ENCODE measurements around the gene PTCH1.

PTCH1 gene

GRCh38 chr9:95516734-95517558 is at the start of gene PTCH1:
Gene PTCH1, minus strand, starts transcription at chr9:95516971.
- DNase-seq = peak in 8 of 14 donors; percentile 12 to 70 (median 38)

GRCh38 chr9:95565982-95566381 is 49.2 kb upstream of the PTCH1 start:
- no peak for DNase-seq

DNA sequence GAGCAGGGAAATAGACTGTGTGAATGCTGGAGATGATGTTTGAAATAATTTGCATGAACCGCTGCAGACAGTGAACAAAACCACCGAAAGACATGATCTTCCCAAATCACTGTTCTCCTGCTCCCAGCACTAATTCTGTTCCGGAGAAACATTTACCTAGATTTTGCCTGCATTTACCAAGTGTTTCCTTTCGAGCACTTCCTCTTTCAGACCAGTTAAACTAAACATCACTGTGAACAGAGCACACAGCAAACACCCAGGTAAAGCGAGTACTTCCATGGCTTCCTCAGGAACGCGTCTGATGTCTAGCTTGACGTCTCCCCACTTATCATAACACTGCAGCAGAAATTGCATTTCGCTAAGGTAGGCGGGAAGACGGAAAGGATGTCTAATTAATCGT is 45.1 kb upstream of the PTCH1 start:
- DNase-seq = no peak

GRCh38 chr9:95557142-95557541 is 40.4 kb upstream of the PTCH1 start:
- DNase-seq = no peak

GRCh38 chr9:95556521-95556920 is 39.8 kb upstream of the PTCH1 start:
- no peak for DNase-seq

DNA sequence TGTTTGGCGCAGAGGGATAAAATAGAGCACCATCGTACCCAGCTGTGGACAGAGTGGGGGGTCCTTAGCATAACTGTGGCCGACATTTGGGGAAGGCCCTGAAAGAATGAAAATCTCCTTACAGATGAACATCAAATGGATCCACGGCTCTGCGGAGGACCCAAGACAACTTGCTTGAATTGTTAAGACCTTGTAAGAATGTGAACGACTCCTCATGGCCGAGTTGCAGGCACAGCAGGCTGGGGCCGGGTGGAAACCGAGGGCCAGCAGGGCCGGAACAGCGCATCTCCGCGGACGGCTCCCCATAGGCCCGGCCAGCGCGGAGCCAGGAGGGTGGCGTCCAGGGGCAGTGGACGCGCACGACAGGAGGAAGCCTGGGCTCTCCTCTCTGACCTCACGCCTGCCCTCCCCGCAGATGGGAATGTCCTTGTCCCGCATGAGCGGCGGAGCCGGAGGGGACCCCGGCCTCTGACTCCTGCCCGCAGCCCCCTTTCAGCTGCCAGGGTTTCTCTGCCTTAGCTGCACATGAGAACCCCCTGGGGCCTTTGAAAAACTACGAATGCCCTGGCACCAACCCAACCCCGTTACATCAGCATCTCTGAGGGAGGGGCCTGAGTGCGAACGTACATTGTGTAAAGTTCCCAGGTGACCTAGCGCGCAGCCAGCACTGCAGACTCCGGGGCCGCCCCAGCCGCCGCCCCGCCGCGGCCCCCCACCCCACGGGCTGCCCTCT is 36.2 kb upstream of the PTCH1 start:
- DNase-seq = no peak

DNA sequence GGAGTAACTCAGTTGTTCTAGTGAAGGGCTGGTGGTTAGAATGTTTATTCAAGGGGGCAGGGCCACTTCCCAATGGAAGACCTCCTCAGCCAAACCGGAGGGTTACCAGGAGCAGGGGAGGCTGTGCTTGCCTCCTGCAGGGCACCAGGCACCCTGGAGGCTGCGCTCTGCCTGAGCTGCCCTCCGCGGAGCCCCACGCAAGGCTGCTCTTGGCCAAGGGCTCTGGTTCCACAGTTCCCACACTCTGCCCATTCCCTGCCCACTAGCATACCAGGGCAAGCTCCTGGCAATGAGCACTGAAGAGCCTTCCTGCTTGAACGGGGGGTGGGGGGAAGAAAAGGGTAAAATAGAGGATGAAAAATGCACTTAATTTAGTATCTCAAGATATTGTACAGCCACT is 35.5 kb upstream of the PTCH1 start:
- peak in 2 of 14 donors; percentile 6 to 12 for DNase-seq

- no peak for DNase-seq
Observed at GRCh38 chr9:95551406-95551805, 34.6 kb upstream of the PTCH1 start.

- DNase-seq = peak in 1 of 14 donors; percentile 9
Observed at GRCh38 chr9:95545831-95546567, 29.2 kb upstream of the PTCH1 start.

DNA sequence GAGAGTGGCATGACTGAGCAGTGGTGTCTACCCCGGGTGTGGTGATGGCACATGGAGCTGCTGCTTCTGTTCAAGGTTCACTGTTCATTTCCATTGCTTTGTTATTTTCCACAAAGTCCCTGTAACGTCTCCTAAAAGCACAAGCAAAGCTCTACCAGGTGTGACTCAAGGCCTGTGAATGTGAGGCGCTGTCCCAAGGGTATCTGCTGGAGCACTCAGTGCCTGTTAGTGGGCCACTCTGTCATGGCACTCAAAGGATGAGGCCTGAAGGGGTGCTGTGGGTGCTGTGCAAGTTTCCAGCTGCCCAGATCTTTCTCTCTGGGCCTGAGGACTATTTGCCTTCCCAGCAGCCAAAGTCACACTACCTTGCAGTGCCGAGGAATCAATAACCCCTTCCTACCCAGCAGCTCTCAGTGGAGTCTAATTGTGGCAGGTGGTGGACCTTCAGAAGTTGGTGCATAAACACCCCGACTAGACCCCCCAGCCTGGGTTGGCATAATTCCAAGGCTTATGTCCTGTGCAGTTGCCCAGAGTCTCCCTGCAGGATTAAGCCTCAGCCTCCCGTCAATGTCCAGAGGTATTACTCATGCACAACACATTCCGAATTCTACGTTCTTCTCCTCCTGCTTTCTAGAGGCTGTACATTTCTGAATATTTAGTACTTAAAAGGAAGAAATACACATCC is 17.4 kb upstream of the PTCH1 start:
- no peak for DNase-seq

GRCh38 chr9:95529910-95530309 is 13.1 kb upstream of the PTCH1 start:
- DNase-seq = no peak

GRCh38 chr9:95528908-95529502 is 12.2 kb upstream of the PTCH1 start:
- DNase-seq = no peak

DNA sequence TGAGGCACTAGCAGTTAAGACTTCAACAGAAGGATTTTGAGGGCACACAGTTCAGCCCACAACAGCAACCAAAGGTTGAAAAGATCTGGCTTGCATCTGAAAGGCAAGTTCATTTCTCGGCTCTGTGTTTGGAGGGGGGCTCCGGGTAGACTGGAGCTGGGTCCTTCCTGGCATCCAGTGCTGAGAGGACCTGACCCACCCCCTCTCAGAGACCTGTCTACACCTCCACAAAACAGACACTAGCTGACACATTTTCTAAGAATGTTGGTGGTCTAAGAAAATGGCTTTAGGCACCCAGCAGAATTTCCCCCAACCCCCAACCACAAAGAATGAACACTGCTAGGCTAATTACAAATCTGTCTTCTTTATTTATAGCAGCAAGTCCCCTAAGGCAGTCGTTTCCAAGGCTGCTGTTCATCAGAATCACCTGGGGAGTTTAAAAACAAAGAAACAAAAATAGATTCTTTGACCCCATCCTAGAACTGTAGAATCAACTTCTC is 6.2 kb upstream of the PTCH1 start:
- no peak for DNase-seq

- DNase-seq = no peak
Observed at GRCh38 chr9:95521699-95522098, 4.9 kb upstream of the PTCH1 start.

GRCh38 chr9:95517559-95518425 is 1.0 kb upstream of the PTCH1 start:
- DNase-seq = peak in 1 of 14 donors; percentile 31

- DNase-seq = no peak
Observed at GRCh38 chr9:95516221-95516733, 494 bp downstream of the PTCH1 start.

DNA sequence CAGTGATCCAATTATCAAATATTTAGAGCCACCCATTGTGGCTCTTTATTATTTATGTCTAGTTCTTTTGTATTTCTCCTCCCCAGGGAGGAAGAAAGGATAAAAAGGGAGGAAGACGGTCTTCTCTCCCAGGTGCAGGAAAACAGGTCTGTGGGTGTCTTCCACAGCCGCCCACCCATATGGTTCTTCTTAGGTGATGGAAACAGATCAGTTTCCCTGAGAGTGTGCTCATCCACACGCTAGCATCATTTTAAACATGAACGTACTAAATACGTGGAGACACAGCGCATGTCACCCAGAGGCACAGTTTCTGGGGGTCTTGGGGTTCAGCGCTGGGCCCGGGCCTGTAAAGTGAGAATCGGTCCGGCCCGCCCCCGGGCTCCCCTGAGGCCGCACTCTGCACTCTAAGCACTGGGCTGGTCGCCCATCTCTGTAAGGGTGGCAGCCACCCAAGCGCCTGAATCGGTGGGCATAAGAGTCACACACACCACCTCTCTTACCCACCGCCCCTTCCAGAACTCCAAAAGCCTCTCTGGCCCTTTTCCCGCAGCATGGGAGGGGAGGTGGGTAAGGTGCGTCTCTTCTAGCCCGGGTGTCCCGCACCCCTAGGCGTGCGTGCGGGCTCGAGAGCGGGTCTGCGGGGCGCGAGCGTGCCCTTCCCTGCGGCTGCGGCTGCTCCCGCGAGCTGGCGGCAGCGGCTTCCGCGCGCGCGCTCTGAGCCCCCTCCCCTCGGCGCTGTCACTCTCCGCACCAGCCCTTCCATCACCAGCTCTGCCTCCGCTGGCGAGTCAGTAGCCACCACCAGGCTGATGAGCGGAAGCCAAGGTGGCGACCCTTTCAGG is 1.3 kb downstream of the PTCH1 start:
- DNase-seq = peak in 2 of 14 donors; percentile 13 to 46

- no peak for DNase-seq
Observed at GRCh38 chr9:95514342-95514741, 2.4 kb downstream of the PTCH1 start.

DNA sequence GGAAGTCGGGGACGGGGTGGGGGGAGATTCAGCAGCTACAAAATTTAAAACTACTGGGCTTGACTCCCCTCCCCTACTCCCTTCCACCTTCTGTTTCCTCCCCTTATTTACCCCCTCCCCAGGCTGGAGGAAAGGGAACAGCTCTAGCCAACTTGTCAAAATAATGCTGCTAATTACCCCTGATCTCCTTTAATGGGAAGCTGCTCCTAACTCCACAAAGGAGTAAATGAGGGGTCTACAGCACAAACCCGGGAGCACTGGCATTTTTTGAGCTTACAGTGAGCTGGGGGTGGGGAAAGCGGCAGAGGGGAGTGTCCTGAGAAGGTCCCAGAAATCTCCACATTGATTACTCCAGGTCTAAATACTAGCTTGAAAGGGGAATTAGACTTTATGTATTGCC is 3.1 kb downstream of the PTCH1 start:
- DNase-seq = no peak

DNA sequence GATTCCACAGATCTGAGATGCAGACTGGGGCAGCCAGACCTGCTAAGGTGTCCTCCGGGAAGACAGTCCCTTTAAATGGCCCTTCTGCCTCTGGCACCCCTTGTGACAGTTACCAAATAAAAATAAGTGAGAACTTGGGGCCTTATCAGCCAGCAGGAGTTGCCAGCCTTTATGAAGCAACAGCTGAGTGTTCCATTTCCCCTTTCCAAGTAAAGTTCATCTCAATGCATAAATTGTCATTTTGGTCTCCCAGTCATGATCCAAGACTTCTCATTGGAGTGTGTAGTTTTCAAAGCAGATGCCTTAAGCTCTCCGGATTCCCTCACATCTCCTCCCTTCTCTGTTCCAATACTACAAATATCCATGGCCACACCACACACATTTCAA is 4.1 kb downstream of the PTCH1 start:
- DNase-seq = no peak

Measured in C1 segment of cervical spinal cord (tissue), 14 donors.